Hematopoietic multipotent progenitor cell treated with erythropoietin and hydrocortisone succinate and interleukin-3 and kit ligand, for 6 days (in vitro differentiated cells): ENCODE measurements around the gene ALDH3B1.
"Not testable (repeated sequence)": the region's sequence is repeated elsewhere in the genome, so short reads cannot be mapped to it uniquely, and the experiment has no call there.

Source experiments
- DNase-seq: peaks from one replicate; pipeline ENCODE4 v3.0.0-alpha.2; 2015

The ALDH3B1 gene, protein sequence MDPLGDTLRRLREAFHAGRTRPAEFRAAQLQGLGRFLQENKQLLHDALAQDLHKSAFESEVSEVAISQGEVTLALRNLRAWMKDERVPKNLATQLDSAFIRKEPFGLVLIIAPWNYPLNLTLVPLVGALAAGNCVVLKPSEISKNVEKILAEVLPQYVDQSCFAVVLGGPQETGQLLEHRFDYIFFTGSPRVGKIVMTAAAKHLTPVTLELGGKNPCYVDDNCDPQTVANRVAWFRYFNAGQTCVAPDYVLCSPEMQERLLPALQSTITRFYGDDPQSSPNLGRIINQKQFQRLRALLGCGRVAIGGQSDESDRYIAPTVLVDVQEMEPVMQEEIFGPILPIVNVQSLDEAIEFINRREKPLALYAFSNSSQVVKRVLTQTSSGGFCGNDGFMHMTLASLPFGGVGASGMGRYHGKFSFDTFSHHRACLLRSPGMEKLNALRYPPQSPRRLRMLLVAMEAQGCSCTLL

DNA sequence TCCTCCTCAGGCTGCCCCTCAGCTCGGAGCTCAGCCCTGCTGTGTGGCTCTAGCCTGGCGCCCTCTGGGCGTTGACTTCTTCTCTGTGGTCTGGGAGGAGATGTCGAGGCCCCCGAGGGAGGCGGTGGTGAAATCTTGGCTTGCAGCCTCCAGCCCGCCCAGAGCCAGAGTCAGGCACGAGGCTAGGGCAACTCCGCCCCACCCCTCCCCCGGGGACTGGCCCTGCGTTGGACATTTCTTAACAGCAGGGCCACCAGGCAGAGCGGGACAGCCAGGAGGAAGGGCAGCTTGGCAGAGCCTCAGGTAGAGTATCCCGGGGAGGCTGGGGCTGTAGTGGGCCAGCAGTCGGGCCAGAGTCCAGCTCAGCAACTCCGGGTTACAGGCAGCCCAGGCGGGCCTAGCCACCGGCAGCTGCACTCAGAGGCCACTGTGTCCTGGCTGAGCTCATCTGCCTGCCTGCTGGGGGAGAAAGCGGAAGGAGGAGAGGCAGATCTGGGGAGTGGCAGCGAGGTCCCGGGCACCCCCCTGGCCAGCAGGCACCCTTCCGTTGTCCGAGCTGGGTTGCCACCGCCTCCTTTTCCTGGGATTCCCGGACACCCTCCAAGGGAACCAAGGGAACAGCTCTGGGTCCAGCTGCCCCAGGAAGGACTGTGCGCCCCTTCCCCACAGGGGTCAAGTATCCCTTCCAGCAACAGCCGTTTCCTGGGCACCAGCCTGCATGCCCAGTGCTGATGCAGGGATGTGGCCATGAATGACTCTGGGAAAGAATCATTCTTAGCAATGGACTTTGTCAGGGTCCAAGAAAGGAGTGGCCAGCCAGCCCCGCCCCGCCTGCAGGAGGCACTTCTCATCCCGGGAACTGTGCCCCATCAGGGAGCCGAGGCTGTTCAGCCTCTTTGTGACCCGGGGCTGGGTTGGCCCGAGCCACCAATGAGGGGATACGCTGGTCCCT is at the start of gene ALDH3B1:
TSS of gene ALDH3B1 (plus strand) at position 238 of the 952 bp plus-strand sequence. CDS start 4,971 bp downstream, outside the sequence.
- peak; percentile 98 for DNase-seq

DNA sequence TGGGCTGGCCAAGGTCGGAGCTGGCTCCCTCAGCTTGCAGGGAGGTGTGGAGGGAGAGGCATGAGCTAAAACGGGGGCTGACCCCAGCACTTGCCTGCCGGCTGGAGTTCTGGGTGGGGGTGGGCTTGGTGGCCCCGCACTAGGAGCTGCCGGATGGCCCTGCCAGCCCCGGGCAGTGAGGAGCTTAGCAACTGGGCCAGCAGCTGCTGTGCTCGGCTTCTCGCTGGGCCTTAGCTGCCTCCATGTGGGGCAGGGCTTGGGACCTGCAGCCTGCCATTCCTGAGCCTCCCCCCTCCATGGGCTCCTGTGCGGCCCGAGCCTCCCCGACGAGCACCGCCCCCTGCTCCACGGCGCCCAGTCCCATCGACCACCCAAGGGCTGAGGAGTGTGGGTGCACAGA is 46.9 kb upstream of the ALDH3B1 start:
- not testable (repeated sequence) for DNase-seq

DNA sequence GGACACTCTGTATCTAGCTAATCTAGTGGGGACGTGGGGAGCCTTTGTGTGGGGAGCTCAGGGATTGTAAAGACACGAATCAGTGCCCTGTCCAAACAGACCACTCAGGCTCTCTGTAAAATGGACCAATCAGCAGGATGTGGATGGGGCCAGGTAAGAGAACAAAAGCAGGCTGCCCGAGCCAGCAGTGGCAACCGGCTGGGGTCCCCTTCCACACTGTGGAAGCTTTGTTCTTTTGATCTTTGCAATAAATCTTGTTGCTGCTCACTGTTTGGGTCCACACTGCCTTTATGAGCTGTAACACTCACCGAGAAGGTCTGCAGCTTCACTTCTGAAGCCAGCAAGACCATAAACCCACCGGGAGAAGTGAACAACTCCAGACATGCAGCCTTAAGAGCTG is 46.2 kb upstream of the ALDH3B1 start:
- DNase-seq: not testable (repeated sequence)

DNA sequence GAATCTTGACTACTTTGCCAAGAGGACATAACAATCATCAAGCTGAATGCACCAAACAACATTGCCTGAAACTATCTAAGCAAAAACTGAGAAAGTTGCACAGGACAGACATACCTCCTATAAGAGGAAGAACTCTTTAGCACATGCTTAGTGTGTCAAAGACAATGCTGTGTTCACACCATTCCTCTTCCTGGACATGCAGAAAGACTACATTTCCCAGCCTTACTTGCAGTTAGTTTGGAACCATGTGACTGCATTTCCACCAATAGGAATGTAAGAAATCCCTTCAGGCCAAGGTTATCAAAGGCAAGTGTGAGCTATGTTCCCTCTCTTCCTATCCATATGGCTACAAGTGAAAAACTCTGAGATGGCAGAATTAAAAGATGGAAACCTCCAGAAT is 45.4 kb upstream of the ALDH3B1 start:
- not testable (repeated sequence) for DNase-seq

DNA sequence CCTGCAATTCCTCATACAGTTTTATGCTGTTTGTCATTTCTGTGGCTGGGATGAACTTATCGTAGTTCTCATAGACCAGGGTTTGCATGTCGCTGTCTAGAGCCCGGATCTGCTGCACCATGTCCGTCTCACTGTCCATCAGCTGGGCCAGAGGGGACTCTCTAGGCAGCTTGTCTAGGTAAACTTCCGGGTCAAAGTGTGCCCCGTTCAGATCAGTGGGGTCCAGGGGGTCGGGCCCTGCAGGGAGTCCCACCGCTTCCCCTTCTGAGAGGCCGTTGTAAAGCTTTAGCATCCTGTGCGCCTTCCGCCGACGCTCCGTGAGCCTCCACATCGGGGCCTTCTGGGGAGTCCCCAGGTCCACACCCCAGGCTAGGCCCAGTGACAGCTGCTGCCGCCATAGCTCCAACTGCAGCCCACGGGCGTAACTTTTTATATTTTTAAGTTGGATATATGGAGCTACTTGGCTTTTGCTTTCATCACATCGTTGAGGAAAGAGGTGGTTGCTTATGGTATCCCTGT is 44.2 kb upstream of the ALDH3B1 start:
- not testable (repeated sequence) for DNase-seq

DNA sequence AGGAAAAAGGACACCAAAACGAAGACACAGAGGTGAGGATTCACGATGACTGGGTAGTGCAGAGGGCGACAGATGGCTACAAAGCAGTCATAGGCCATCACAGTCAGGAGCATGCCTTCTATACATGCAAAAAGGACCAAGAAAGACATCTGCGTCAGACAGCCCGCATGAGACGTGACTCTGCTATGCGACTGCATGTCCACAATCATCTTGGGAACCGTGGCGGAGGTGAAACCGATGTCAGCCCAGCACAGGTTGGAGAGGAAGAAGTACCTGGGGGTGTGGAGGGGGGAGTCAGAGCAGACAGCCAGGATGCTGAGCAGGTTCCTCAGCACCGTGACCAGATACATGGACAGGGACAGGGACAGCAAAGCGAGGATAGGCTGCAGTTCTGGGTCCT is 35.4 kb upstream of the ALDH3B1 start:
- DNase-seq: not testable (repeated sequence)

DNA sequence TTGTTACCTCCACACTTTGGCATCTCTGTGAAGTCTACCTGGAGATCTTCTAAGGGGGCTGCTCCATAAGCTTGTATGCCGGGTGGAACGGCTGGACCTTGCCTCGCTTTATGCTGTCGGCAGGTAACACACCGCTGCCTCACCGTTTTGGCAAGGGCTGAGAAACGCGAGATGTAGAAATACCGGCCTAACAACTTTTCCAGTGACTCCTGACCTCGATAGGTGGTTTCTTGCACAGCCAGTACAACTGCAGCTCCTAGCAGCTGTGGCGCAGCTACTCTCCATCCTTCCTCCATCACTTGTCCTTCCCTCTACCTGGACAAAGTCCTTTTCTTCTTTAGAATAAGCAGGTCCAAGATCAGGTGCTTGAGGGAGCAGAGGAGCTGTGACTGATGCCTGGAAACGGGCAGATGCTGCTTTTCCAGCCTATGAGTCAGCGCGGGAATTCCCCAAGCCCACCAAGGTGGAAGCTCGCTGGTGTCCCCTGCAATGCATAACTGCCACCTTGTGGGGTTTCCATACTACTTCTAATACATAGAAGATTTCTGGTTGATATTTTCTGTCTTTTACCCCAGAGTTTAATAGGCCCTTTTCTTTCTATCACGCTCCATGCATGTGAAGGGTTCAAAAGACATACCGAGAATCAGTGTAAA is 31.2 kb upstream of the ALDH3B1 start:
- DNase-seq: not testable (repeated sequence)

DNA sequence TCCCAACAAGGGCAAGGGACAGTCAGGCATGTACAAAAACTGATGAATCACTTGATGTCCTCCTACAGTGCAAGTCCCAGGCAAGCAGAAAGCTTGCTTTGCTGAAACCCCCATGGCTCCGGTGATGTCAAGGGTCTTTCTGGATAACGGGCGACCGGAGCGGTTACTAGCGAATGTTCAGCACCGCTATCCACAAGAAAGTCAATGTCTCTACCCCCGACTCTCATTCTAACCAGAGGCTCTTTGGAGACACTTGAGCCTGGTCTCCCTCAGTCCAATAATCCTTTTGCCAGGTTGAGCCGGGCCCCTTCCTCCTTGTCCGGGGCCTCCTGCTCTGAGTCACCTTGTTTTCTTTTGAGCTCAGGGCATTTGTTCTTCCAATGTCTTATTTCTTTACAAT is 28.9 kb upstream of the ALDH3B1 start:
- not testable (repeated sequence) for DNase-seq

DNA sequence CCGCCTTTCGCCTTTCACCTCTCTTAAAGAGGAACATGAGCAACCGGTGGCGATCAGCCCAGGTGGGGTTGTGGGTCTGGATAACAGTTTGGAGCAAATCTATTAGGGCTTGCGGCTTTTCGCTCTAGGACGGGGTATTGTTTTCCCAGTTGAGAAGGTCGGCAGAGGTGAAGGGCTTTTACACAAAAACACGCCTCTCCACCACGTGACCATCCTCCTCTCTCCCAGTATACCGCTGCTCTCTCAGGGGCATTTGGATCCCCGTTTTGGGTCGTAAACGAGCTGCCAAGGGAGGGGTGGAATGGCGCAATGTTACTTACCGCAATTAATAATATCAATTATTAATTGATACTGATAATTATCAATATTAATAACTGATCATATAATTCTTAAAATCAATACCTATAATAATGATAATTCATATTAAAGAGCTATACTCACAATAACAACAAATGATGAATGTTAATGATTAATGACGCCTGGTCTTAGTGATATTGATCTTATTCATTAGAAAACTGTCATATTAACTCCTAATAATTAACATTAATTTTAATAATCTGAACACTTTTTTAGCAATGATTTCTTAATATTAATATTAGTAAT is 27.8 kb upstream of the ALDH3B1 start:
- not testable (repeated sequence) for DNase-seq

DNA sequence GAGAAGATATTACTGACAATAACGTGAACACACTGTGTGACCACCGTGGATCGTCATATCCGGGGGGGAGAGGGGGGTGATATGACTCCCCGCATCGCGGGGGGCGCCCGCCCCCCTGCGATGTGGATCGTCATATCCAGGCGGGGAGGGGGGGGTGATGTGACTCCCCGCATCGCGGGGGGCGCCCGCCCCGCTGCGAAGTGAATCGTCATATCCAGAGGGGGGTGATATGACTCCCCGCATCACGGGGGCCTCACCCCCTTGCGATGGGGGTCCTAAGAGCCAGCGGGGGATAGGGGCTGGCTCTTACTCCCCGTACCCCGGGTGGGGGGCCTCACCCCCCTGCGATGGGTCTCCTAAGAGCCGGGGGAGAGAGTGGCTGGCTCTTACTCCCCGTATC is 26.2 kb upstream of the ALDH3B1 start:
- DNase-seq: no peak

DNA sequence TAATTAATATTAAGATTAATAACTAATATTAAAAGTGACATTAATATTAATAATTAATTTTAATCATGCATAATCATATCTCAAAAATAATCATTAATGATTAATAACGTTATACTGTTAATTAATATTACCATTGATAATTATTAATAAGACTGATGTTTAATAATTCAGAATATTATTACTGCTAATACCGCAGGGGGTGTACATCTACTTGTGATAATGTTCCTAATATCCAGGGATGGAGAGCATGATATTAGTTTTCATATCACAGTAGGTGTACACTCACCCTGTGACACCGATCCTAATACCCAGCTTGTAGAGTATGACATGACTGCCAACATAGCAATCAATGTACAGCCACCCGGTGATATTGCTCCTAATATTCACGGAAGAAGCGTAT is 24.8 kb upstream of the ALDH3B1 start:
- not testable (repeated sequence) for DNase-seq

DNA sequence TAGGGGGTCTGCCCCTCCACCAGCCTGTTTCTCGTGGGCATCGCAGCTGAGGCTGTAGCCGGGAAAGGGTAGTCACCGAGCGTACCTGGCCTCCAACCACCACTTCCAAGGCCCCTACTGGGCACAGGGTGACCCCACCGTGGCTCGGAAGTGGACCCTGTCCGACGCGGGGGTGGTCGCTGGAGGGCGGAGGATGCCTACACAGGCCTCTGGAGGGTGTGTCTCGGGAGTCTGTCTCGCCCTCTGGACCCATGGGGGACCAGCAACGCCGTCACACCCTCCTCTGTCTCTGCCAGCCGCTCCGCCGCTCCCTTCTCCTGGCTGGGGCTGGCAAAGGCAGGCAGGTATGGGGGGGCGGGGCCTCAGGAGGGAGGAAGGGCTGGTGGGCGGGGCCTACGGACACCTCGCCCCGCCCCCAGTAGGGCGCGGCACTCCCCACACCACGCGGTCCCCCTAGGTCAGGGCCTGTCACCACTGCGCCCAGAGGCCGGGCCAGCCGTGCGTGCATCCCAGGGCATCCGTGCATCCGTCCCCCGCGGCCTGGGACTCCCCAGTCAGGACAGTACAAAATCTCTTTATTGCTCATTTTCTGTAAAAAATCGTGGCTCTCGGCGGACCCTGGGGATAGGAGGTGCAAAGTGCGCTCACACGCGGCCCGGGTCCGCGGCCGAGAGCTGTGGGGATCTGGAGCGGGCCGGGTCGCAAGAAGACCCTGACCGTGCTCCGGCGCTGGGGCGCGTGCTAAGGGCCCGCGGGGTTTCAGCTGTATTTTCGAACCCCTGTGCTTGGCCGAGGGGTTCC is 19.4 kb upstream of the ALDH3B1 start:
- not testable (repeated sequence) for DNase-seq

DNA sequence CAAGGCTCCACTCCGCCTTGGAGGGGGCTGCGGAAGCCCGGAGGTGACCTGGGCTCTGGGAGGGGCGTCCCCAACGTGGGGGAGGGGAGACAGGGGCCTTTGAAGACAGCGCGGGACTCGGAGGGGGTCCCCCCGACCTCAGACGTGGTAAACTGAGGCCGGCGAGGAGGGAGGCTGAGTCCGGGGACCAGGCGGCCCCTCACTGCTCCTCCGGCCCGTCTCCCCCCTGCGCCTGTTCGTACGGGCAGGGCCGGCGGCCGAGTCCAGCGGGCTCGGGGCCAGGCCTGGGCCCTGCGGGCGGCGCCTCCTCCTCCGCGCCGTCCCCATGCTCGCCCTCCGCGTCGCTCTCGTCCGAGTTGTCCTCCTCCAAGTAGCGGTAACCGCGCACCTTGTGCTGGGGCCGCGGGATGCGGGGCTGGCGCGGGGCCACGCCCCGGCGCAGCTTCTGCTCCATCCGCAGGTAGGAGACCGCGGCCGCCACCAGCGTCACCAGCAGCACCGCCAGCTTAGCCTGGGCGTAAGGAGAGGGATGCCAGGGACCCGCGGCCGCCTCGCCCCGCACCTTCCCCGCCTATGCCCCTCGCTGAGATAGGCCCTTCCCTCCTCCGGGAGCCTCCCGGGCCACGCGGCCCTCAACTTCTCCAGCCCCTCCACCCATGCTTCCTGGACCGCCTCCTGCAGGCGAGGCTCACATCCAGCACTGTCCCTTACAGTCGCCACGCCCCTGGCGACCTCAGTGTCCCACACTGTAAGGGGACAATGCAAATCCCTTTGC is 18.6 kb upstream of the ALDH3B1 start:
- not testable (repeated sequence) for DNase-seq

DNA sequence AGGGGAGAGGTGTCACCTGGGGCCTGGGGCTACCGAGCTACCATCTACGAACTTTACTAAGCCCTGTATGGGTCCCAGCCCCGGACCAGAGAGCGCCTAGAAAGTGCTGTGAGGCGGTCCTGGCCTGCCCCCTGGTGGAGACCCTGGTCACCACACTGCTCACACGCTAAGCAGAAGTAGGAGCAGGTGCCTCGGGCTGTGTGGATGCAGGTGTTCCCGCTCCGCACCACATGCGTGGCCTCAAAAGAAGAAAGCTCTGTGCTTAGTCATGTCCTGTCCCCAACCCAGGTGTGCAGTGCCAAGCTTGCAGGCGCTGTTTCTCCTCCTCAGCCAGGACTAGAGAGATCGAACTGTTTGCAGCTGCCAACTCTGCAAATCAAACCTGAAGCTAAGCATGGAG is 16.3 kb upstream of the ALDH3B1 start:
- peak; percentile 53 for DNase-seq

DNA sequence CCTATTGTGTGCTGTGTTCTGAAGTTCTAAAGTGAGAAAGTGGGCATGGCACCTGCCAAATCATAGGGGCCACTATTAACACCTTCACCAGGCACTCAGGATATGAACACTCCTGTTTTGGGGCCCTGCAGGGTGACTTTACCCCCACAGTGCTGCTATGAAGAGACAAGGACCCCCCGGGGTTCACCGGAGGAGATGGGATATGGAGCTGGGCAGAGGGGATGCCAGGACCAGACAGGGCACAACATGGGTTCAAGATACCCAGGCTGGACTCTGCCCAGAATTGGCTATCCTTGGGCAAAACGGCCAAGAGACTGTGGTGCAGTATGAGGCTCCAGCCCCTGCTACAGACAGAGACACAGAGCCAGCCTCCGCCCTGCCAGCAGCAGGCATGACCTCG is 15.7 kb upstream of the ALDH3B1 start:
- DNase-seq: not testable (repeated sequence)

DNA sequence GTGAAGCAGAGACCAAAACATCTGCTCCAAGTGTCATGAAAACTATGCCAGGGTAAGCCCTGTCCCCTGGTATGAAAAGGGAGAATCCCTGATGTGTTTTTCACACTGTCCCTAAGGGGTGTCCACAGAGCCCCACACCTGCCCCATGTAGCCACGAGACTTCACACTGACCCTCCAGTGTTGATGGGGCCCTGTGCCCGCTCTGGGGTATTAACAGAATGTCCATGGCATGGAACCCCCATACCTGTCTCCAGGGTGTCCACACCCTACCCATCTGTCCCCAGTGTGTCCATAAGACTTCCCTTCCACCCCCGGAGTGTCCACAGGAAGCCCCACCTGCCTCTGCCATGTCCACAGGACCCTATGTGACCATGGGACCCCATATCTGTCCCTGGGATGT is 15.0 kb upstream of the ALDH3B1 start:
- not testable (repeated sequence) for DNase-seq

DNA sequence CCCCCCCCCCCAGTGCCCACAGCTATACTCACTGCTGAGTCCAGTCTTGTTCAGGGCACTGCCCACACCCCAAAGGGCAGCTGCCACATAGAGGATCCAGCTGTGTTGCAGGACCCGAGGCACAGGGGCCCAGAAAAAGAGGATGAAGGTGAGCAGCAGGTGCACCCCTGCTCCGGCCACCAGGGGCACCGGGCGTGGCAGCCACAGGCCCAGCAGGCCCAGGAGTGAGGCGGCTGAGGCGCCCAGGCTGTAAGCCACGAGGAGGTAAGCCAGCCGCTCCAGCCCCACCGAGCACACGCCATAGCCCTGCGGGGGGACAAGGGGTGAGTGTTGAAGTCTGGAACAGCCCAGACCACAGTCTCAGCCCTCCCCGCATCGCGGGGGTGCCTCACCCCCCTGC is 14.5 kb upstream of the ALDH3B1 start:
- DNase-seq: not testable (repeated sequence)

DNA sequence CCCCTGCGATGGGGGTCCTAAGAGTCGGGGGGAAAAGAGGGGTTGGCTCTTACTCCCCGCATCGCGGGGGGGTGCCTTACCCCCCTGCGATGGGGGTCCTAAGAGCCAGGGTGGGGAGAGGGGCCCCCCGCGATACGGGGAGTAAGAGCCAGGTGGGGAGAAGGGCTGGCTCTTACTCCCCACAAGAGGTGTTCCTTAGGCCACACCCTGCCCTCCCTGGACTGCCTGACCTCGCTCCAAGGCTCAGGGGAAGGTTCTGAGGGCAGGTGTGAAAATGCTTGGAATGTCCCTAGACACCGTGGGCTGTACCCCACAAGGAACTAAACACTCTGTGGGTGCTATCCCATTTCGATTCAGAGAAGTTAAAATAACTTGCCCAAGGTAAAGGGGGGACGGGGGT is 14.1 kb upstream of the ALDH3B1 start:
- DNase-seq: no peak

DNA sequence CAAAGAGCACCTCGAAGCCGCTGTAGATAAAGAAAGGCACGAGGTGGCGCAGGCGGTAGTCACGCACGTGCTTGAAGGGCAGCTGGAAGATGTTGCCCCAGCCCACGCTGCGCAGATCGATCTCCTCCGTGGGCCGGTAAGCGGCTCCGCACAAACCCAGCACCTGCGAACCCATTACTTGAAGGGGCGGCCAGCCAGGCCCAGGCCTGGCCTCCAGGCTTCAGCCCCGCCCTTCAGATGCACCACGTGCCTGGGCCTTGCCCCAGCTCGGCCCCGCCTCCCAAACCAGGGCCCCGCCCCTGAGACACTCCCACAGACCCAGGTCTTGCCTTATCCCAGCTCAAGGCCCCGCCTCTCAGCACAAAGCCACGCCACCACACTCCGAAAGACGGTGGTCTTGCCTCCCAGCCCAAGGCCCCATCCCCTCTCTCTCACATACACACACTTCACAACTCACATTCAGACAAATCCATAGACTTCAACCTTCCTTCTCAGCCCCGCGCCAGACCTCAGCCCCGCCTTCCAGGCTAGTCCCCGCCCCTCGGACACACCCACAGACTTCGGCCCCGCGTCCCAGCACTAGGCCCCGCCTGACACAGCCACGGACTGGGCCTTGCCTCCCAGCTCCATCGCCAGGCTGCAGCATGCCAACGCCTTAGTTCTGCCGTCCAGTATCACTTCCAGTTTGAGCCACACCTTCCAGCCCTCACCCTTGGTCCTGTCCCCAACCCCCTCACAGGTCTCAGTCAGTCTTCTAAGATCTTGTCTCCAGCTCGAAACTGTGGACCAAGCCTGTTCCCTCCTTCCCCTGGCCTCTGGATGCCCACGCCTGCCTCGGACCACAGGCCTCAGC is 13.3 kb upstream of the ALDH3B1 start:
- peak; percentile 83 for DNase-seq
